Activated naive CD8-positive, alpha-beta T cell treated with anti-CD3 and anti-CD28 coated beads for 36 hours (primary cell): Measurements from ENCODE around the gene MYT1. TPM values are rescaled to one million over a fixed set of nuclear protein-coding genes. Genes with fewer than 3 reads are reported as not detected.

Experiments used
- DNase-seq: peaks from one replicate; pipeline ENCODE4 v3.0.0; 2021
- H3K27ac Mint-ChIP-seq: one replicate; pipeline ENCODE4 v1.8.0; 2022; ENCODE audit warnings: mild to moderate bottlenecking, moderate library complexity, mixed read lengths
- H3K27me3 Mint-ChIP-seq: one replicate; pipeline ENCODE4 v1.8.0; 2022; ENCODE audit warnings: mild to moderate bottlenecking, mixed read lengths
- H3K36me3 Mint-ChIP-seq: one replicate; pipeline ENCODE4 v1.8.0; 2021; ENCODE audit warnings: mild to moderate bottlenecking, mixed read lengths
- H3K4me1 Mint-ChIP-seq: one replicate; pipeline ENCODE4 v1.8.0; 2021; ENCODE audit warnings: mixed read lengths
- H3K4me3 Mint-ChIP-seq: one replicate; pipeline ENCODE4 v1.8.0; 2022; ENCODE audit warnings: mild to moderate bottlenecking, moderate library complexity, mixed read lengths
- H3K9me3 Mint-ChIP-seq: one replicate; pipeline ENCODE4 v1.8.0; 2022; ENCODE audit warnings: mixed read lengths
- total RNA-seq, 2 experiments: library from RNA; stranded (reverse); gene quantifications; one replicate each; pipeline ENCODE4 v1.2.3, GENCODE V29; 2021

MYT1 gene
- total RNA-seq, 2 experiments from 2014 or later, result 0.44 TPM; not detected in 1

- peaks cover 17% of the 10 kb centered on the region for H3K27me3 Mint-ChIP-seq
- DNase-seq, result no peak
- no peak overlapping the region for H3K4me3 Mint-ChIP-seq
- H3K4me1 Mint-ChIP-seq, result no peaks in the 10 kb centered on the region
- no peaks in the 10 kb centered on the region for H3K36me3 Mint-ChIP-seq
- H3K9me3 Mint-ChIP-seq, result no peaks in the 10 kb centered on the region
- no peak overlapping the region for H3K27ac Mint-ChIP-seq
Observed at GRCh38 chr20:64199395-64199794, 35.1 kb downstream of the MYT1 start.

DNA sequence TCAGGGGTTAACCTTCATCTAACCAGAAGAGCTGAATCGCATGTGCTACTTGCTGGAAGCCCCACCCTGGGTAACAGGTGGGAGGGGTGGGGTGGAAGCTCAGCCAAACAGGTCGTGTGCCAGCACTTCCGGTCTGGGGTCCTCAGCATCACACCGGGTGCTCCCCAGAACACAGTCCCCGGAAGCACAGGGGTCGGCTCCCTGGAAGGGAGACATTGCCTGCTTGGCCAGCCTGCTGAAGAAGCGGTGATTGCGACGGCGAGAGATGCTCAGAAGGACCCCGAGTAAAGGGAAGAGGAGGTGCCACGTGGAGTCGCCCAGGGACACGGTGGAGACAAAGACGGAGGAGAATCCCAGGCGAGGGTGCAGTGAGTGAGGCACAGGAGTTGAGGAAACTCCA lies 36.5 kb downstream of the MYT1 start:
- Mint-ChIP-seq H3K36me3 (no peaks in the 10 kb centered on the region), H3K27me3 (peaks cover 17% of the 10 kb centered on the region), H3K4me1 (no peaks in the 10 kb centered on the region), H3K4me3 (no peak overlapping the region), H3K9me3 (no peaks in the 10 kb centered on the region), H3K27ac (no peak overlapping the region)
- no peak for DNase-seq

DNA sequence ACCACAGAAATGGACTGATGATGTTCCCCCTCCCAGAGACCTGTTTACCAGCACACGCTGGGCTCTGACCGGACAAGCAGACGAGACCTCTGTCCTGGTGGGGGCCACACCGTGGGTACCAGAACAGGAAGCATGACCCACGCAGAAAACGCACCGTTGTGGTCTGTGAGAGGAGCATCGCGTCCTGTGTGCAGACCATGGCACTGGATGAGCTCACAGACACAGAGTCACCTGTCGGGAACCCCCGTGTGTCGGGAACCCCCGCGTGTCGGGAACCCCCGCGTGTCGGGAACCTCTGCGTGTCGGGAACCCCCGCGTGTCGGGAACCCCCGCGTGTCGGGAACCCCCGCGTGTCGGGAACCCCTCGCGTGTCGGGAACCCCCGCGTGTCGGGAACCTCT lies 37.4 kb downstream of the MYT1 start:
- Mint-ChIP-seq H3K36me3 (no peaks in the 10 kb centered on the region), H3K27ac (no peak overlapping the region), H3K9me3 (no peaks in the 10 kb centered on the region), H3K4me1 (no peaks in the 10 kb centered on the region), H3K4me3 (no peak overlapping the region), H3K27me3 (peaks cover 17% of the 10 kb centered on the region)
- DNase-seq, result no peak

GRCh38 chr20:64203037-64203777 lies 39.0 kb downstream of the MYT1 start:
- Mint-ChIP-seq H3K36me3 (no peaks in the 10 kb centered on the region), H3K9me3 (no peaks in the 10 kb centered on the region), H3K4me3 (no peak overlapping the region), H3K27me3 (peaks cover 11% of the 10 kb centered on the region), H3K27ac (no peak overlapping the region), H3K4me1 (no peaks in the 10 kb centered on the region)
- no peak for DNase-seq

DNA sequence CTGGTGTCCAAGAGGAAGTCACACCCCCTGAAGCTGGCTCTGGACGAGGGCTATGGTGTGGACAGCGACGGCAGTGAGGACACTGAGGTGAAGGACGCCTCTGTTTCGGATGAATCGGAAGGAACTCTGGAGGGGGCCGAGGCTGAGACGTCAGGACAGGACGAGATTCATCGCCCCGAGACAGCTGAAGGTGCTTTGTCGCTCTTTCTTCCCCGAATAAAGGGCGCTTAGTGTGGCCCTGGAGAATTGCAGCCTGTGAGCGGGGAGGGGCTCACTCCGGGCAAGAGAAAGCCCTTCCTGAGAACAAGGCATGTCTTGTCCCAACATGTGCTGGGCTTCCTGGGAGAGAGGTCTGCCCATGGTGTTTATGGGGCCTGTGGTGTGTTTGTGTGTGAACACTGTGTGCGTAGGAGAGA lies 41.4 kb downstream of the MYT1 start:
- Mint-ChIP-seq H3K27me3 (peaks cover 3% of the 10 kb centered on the region), H3K9me3 (no peaks in the 10 kb centered on the region), H3K4me1 (no peaks in the 10 kb centered on the region), H3K27ac (no peak overlapping the region), H3K36me3 (no peaks in the 10 kb centered on the region), H3K4me3 (no peak overlapping the region)
- no peak for DNase-seq

DNA sequence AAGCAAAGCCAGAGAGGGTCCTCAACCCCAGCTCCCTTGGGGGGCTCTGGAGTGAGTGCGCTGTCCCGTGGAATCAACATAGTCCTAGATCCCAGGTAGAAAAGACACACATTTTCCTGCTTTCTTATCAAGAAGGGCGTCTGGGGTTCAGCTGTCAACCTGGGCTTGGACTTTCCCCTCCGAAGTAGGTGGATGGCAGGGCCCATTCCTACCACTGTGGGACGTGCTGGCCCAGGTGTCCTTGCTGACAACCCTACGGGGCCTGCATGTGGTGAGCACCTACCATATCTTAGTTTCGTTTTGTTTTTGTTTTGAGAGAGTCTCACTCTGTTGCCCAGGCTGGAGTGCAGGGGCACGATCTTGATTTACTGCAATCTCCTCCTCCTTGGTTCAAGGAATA lies 42.4 kb downstream of the MYT1 start:
- Mint-ChIP-seq H3K36me3 (no peaks in the 10 kb centered on the region), H3K9me3 (no peaks in the 10 kb centered on the region), H3K27ac (no peak overlapping the region), H3K4me3 (no peak overlapping the region), H3K4me1 (no peaks in the 10 kb centered on the region), H3K27me3 (no peaks in the 10 kb centered on the region)
- DNase-seq, result no peak

GRCh38 chr20:64207641-64208590 lies 43.7 kb downstream of the MYT1 start:
- H3K4me1 Mint-ChIP-seq, result no peaks in the 10 kb centered on the region
- H3K27me3 Mint-ChIP-seq, result no peaks in the 10 kb centered on the region
- no peak overlapping the region for H3K4me3 Mint-ChIP-seq
- no peaks in the 10 kb centered on the region for H3K36me3 Mint-ChIP-seq
- H3K9me3 Mint-ChIP-seq, result no peaks in the 10 kb centered on the region
- H3K27ac Mint-ChIP-seq, result no peak overlapping the region
- DNase-seq, result no peak

DNA sequence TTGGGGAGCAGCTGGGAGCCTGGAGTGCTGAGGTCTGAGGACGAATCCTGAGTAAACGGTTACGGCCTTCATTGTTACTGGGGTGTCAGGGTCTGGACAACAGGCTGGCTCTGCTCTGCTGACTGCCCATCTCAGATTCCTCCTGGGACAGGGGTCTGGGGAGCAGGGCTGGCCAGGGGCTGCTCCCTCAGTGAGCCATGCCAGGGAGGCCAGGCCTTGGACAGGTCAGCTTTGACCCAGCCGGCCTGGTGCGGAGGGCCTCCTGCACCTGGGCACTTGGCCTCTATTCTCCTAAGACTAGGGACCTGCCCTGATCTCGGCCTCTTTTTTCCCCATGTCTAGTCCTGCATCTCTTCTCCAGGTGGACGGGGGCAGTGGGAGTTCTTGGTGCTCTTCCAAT lies 44.9 kb downstream of the MYT1 start:
- Mint-ChIP-seq H3K36me3 (no peaks in the 10 kb centered on the region), H3K9me3 (no peaks in the 10 kb centered on the region), H3K4me3 (no peak overlapping the region), H3K27ac (no peak overlapping the region), H3K27me3 (no peaks in the 10 kb centered on the region), H3K4me1 (no peaks in the 10 kb centered on the region)
- no peak for DNase-seq

DNA sequence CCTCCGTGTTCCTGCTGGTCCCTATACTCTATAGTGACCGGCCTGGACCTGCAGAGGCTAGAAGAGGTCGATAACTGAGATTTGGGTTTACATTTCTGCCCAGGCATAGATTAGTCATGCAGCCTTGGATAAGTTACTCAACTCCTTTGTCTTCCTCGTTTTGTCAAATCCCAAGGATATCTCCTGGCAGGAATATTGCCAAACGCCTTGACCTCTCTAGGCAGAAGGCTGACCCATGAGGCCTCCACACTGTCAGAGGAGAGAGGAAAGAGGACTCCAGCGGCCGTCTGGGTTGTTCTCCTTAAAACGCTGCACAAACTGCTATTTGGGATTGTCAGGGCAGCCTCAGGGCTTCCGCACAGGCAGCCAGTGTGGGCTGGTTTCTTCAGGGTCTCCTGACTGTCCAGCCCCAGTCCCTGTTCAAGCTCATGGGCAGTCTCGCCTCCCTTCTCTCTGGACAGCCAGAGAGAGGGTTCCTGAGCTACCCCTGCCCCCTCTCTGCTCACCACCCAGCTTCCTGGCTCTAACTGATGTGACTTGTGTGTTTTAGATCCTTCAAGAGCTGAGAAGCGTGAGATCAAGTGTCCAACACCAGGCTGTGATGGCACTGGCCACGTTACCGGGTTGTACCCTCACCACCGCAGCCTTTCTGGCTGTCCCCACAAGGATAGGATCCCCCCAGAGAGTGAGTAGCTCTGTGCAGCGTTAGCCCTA lies 46.6 kb downstream of the MYT1 start:
- Mint-ChIP-seq H3K36me3 (no peaks in the 10 kb centered on the region), H3K27me3 (no peaks in the 10 kb centered on the region), H3K9me3 (no peaks in the 10 kb centered on the region), H3K27ac (no peak overlapping the region), H3K4me3 (no peak overlapping the region), H3K4me1 (peaks cover 11% of the 10 kb centered on the region)
- no peak for DNase-seq

DNA sequence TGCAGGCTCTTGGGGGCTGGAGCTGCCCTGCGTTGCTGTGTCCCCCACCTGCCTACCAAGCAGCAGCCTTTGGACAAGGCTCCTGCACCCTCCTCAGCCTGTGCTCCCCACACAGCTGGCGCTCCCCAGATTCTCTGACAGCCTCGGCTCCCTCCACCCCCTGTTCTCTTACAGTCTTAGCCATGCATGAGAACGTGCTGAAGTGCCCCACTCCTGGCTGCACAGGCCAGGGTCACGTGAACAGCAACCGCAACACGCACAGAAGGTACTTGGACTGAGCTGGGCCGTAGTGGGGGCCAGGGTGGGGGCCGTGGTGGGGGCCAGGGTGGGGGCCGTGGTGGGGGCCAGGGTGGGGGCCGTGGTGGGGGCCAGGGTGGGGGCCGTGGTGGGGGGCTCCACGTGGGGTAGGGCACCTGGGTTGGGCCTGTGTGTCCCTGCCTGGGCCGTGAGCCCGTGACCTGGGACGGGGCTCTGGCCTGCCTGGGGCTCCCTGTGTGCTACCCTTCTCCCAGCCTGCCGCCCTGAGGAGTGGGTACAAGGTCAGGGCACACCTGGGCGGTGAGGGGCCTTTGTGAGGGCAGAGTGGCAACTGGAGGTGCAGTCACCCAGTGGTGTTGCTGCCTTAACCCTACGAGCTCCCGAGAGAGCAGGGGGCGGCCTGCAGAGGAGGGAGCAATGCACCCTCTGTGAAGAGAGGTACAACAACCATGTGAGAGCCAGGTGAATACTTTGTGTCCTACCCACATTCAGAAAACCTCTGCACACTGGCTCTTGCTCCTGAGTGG lies 47.8 kb downstream of the MYT1 start:
- Mint-ChIP-seq H3K27me3 (no peaks in the 10 kb centered on the region), H3K4me3 (no peak overlapping the region), H3K4me1 (peaks cover 11% of the 10 kb centered on the region), H3K36me3 (no peaks in the 10 kb centered on the region), H3K27ac (no peak overlapping the region), H3K9me3 (no peaks in the 10 kb centered on the region)
- no peak for DNase-seq

- H3K27me3 Mint-ChIP-seq, result no peaks in the 10 kb centered on the region
- H3K4me3 Mint-ChIP-seq, result no peak overlapping the region
- H3K4me1 Mint-ChIP-seq, result peaks cover 11% of the 10 kb centered on the region
- H3K36me3 Mint-ChIP-seq, result no peaks in the 10 kb centered on the region
- no peak for DNase-seq
- H3K27ac Mint-ChIP-seq, result no peak overlapping the region
- H3K9me3 Mint-ChIP-seq, result no peaks in the 10 kb centered on the region
Observed at GRCh38 chr20:64212755-64213154, 48.5 kb downstream of the MYT1 start.

GRCh38 chr20:64214113-64214512 lies 49.9 kb downstream of the MYT1 start:
- no peaks in the 10 kb centered on the region for H3K27me3 Mint-ChIP-seq
- H3K9me3 Mint-ChIP-seq, result no peaks in the 10 kb centered on the region
- no peak for DNase-seq
- no peak overlapping the region for H3K4me3 Mint-ChIP-seq
- peaks cover 11% of the 10 kb centered on the region for H3K4me1 Mint-ChIP-seq
- no peaks in the 10 kb centered on the region for H3K36me3 Mint-ChIP-seq
- H3K27ac Mint-ChIP-seq, result no peak overlapping the region

- no peak for DNase-seq
- H3K4me1 Mint-ChIP-seq, result peaks cover 11% of the 10 kb centered on the region
- no peaks in the 10 kb centered on the region for H3K27me3 Mint-ChIP-seq
- H3K27ac Mint-ChIP-seq, result no peak overlapping the region
- no peaks in the 10 kb centered on the region for H3K36me3 Mint-ChIP-seq
- H3K9me3 Mint-ChIP-seq, result no peaks in the 10 kb centered on the region
- H3K4me3 Mint-ChIP-seq, result no peak overlapping the region
Observed at GRCh38 chr20:64214952-64215351, 50.7 kb downstream of the MYT1 start.

GRCh38 chr20:64216036-64216435 lies 51.8 kb downstream of the MYT1 start:
- no peaks in the 10 kb centered on the region for H3K27me3 Mint-ChIP-seq
- H3K36me3 Mint-ChIP-seq, result no peaks in the 10 kb centered on the region
- no peak overlapping the region for H3K27ac Mint-ChIP-seq
- no peak overlapping the region for H3K4me3 Mint-ChIP-seq
- peaks cover 11% of the 10 kb centered on the region for H3K4me1 Mint-ChIP-seq
- no peaks in the 10 kb centered on the region for H3K9me3 Mint-ChIP-seq
- DNase-seq, result no peak
